BE2C (cell line): ENCODE results near the gene PLPP4.
A peak's percentile ranks its signal among the peaks of the same experiment; 100 is the strongest.

ENCODE experiments used
- DNase-seq: peaks from one replicate; pipeline ENCODE4 v3.0.0-alpha.2; 2020
- H3K27me3 ChIP-seq: fragments of 250-450 bp; sonication (Bioruptor Pico); 2 replicates; pipeline ENCODE4 v1.5.1; 2020; ENCODE audit warnings: mild to moderate bottlenecking
- H3K36me3 ChIP-seq: fragments of 250-450 bp; sonication (Bioruptor Pico); 2 replicates; pipeline ENCODE4 v1.5.1; 2020; ENCODE audit warnings: mild to moderate bottlenecking
- H3K4me1 ChIP-seq: fragments of 250-450 bp; sonication (Bioruptor Pico); 2 replicates; pipeline ENCODE4 v1.5.1; 2020
- H3K4me3 ChIP-seq: 2 replicates; pipeline ENCODE4 v1.5.1; 2011; ENCODE audit warnings: low read depth, low read length
- H3K9me3 ChIP-seq: fragments of 250-450 bp; sonication (Bioruptor Pico); 2 replicates; pipeline ENCODE4 v1.5.1; 2020
- TF ChIP-seq, protein P1 (sequence below): IDR thresholded peaks from 2 replicates; pipeline ENCODE4 v1.5.1; 2012; ENCODE audit warnings: mild to moderate bottlenecking, low read depth, low read length

The PLPP4 gene

GRCh38 chr10:120584786-120585185 is 127.8 kb downstream of the PLPP4 start:
- DNase-seq, result no peak
- Histone ChIP-seq H3K9me3 (no peaks in the 10 kb centered on the region; the same call in 1 of the 2 replicates), H3K4me3 (no peak overlapping the region)

DNA sequence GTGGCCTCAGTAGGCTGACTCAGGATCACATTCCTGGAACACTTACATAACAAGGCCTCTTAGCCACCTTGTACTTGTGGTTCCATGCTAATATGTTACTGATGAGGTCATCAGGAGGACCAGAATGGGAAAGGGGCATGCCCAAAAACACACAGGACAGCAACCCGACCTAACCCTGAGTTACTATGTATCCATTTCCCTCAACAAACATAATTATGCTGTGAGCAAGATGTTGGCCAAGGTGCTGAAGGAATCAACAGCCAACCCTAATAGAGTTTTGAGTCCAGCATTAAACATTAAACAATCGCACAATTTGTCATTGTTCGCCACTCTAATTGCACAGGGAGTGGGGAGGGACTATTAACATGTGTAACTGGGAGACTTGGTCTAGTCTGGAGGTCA is 129.4 kb downstream of the PLPP4 start:
- Histone ChIP-seq H3K4me3 (no peak overlapping the region), H3K27me3 (no peaks in the 10 kb centered on the region), H3K36me3 (0 out of 2 replicates have a peak, but pooled peaks cover under 1% of the 10 kb centered on the region), H3K9me3 (no peaks in the 10 kb centered on the region; the same call in 1 of the 2 replicates), H3K4me1 (peaks cover 31% of the 10 kb centered on the region)
- TF ChIP-seq, protein P1, sequence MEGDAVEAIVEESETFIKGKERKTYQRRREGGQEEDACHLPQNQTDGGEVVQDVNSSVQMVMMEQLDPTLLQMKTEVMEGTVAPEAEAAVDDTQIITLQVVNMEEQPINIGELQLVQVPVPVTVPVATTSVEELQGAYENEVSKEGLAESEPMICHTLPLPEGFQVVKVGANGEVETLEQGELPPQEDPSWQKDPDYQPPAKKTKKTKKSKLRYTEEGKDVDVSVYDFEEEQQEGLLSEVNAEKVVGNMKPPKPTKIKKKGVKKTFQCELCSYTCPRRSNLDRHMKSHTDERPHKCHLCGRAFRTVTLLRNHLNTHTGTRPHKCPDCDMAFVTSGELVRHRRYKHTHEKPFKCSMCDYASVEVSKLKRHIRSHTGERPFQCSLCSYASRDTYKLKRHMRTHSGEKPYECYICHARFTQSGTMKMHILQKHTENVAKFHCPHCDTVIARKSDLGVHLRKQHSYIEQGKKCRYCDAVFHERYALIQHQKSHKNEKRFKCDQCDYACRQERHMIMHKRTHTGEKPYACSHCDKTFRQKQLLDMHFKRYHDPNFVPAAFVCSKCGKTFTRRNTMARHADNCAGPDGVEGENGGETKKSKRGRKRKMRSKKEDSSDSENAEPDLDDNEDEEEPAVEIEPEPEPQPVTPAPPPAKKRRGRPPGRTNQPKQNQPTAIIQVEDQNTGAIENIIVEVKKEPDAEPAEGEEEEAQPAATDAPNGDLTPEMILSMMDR, result no peak
- DNase-seq, result no peak

More at GRCh38 chr10:120584786-120585185, 127.8 kb downstream of the PLPP4 start:
- Histone ChIP-seq H3K27me3 (no peaks in the 10 kb centered on the region), H3K36me3 (0 out of 2 replicates have a peak, but pooled peaks cover 3% of the 10 kb centered on the region), H3K4me1 (peaks cover 25% of the 10 kb centered on the region)
- TF ChIP-seq, protein P1, result no peak

DNA sequence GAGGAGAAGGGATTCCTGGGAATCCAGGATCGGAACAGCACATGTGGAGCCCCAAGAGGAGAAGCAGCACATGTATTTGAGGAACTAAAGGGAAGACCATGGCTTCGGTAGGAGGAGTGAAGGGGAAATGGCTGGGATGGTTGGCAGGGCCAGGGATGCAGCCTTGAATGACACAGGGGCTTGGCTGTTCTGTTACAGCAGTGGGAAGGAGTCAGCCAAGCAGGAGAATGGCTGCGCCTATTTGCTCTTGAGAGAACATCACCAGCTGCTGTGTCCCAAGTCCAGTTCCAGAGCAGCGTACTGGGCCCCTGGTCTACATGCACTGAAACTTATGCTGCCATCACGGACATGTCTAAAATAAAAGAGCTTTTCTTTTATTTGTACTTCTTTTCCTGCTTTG is 130.0 kb downstream of the PLPP4 start:
- Histone ChIP-seq H3K36me3 (no peaks in the 10 kb centered on the region), H3K4me1 (peaks cover 31% of the 10 kb centered on the region), H3K27me3 (no peaks in the 10 kb centered on the region), H3K4me3 (no peak overlapping the region), H3K9me3 (no peaks in the 10 kb centered on the region; the same call in 1 of the 2 replicates)
- TF ChIP-seq, protein P1, result no peak
- DNase-seq, result no peak

GRCh38 chr10:120588311-120588710 is 131.3 kb downstream of the PLPP4 start:
- peak; percentile 27 for DNase-seq

GRCh38 chr10:120593693-120594092 is 136.7 kb downstream of the PLPP4 start:
- TF ChIP-seq, protein P1, result no peak
- Histone ChIP-seq H3K9me3 (no peaks in the 10 kb centered on the region), H3K27me3 (no peaks in the 10 kb centered on the region), H3K36me3 (no peaks in the 10 kb centered on the region), H3K4me3 (no peak overlapping the region), H3K4me1 (peaks cover 35% of the 10 kb centered on the region)
- DNase-seq, result no peak

More at GRCh38 chr10:120588311-120588710, 131.3 kb downstream of the PLPP4 start:
- Histone ChIP-seq H3K9me3 (no peaks in the 10 kb centered on the region; the same call in 1 of the 2 replicates), H3K4me3 (no peak overlapping the region), H3K4me1 (peaks cover 31% of the 10 kb centered on the region), H3K36me3 (no peaks in the 10 kb centered on the region), H3K27me3 (no peaks in the 10 kb centered on the region)
- TF ChIP-seq, protein P1, result no peak

DNA sequence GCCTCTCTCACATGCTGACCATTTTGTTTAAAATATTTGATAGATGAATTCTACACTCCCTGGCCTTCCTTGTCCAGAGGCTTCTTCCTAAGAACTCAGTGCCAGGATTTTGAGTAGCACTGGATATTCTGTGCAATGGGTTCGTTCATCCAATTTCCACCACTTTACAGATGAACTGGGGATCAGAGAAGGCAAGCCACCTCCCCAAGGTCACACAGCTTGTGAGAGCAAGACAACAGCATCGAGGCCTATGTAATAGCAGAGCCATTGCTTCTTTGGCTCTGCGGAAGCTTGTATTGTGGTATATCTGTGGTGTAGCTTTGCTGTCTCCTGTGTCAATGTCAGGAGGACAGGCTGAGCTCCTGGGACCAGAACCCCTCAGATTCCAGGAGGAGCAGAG is 140.9 kb downstream of the PLPP4 start:
- no peaks in the 10 kb centered on the region for H3K27me3 ChIP-seq
- no peak for DNase-seq

More for the DNA sequence above, 140.9 kb downstream of the PLPP4 start:
- Histone ChIP-seq H3K36me3 (no peaks in the 10 kb centered on the region), H3K4me1 (peaks cover 30% of the 10 kb centered on the region), H3K4me3 (no peak overlapping the region), H3K9me3 (no peaks in the 10 kb centered on the region)
- TF ChIP-seq, protein P1, result no peak
